Hematopoietic multipotent progenitor cell (in vitro differentiated cells): ENCODE results near the gene CERK. TPM values are rescaled to one million over a fixed set of nuclear protein-coding genes. Genes with fewer than 3 reads are reported as not detected.
"Not testable (repeated sequence)": the region's sequence is repeated elsewhere in the genome, so short reads cannot be mapped to it uniquely, and the experiment has no call there.

Experiments
- DNase-seq, 3 donors: peaks; one replicate each; pipeline ENCODE4 v3.0.0-alpha.2; 2011 to 2015; ENCODE audit warnings: low read depth in 2 of 3, low spot score in 2 of 3
- total RNA-seq: library from RNA; depleted of rRNA; stranded (reverse); fragments of >200 nt; gene quantifications from one replicate; pipeline ENCODE4 v1.2.3, GENCODE V29; 2012

The CERK gene
- total RNA-seq, 1 donor = 56.0 TPM

- DNase-seq = not testable (repeated sequence)
Observed at GRCh38 chr22:46734213-46734722, 3.8 kb downstream of the CERK start.

- DNase-seq = no peak
Observed at GRCh38 chr22:46732513-46732912, 5.5 kb downstream of the CERK start.

GRCh38 chr22:46732041-46732379, 6.0 kb downstream of the CERK start:
- no peak for DNase-seq

- DNase-seq = no peak
Observed at GRCh38 chr22:46731246-46732040, 6.6 kb downstream of the CERK start.

GRCh38 chr22:46730568-46731245, 7.3 kb downstream of the CERK start:
- no peak for DNase-seq

- DNase-seq = no peak
Observed at GRCh38 chr22:46728470-46728869, 9.6 kb downstream of the CERK start.

GRCh38 chr22:46727813-46728364, 10.2 kb downstream of the CERK start:
- no peak for DNase-seq

- no peak for DNase-seq
Observed at GRCh38 chr22:46726986-46727317, 11.1 kb downstream of the CERK start.

- DNase-seq = no peak
Observed at GRCh38 chr22:46726066-46726985, 11.7 kb downstream of the CERK start.

- no peak for DNase-seq
Observed at GRCh38 chr22:46725096-46725495, 13.0 kb downstream of the CERK start.

GRCh38 chr22:46723882-46724281, 14.2 kb downstream of the CERK start:
- no peak for DNase-seq

GRCh38 chr22:46721501-46722085, 16.5 kb downstream of the CERK start:
- DNase-seq = no peak

GRCh38 chr22:46719921-46720320, 18.1 kb downstream of the CERK start:
- DNase-seq = no peak

- no peak for DNase-seq
Observed at GRCh38 chr22:46714550-46714949, 23.5 kb downstream of the CERK start.

GRCh38 chr22:46712288-46712687, 25.8 kb downstream of the CERK start:
- DNase-seq = no peak

GRCh38 chr22:46710806-46711205, 27.2 kb downstream of the CERK start:
- DNase-seq = no peak

GRCh38 chr22:46708766-46709330, 29.2 kb downstream of the CERK start:
- DNase-seq = no peak

- DNase-seq = no peak
Observed at GRCh38 chr22:46707827-46708570, 30.1 kb downstream of the CERK start.

- no peak for DNase-seq
Observed at GRCh38 chr22:46707305-46707704, 30.7 kb downstream of the CERK start.
